Lower leg skin (tissue), 3 donors: ENCODE data around the gene CACNA1H.

Experiments used
- CTCF ChIP-seq, 3 donors: fragments of 450-650 bp; IDR thresholded peaks; one replicate each; pipeline ENCODE4 v1.5.1; 2016; ENCODE audit warnings: antibody characterized with exemption in 3 of 3, mild to moderate bottlenecking in 3 of 3, moderate library complexity in 2 of 3
- POLR2A ChIP-seq, 2 donors: fragments of 450-650 bp; IDR thresholded peaks; one replicate each; pipeline ENCODE4 v1.6.1; 2016 to 2017; ENCODE audit warnings: antibody characterized with exemption in 2 of 2, mild to moderate bottlenecking in 1 of 2, moderate library complexity in 1 of 2

GRCh38 chr16:1178295-1178910 lies 25.5 kb downstream of the CACNA1H start:
- TF ChIP-seq POLR2A (IDR thresholded peaks at IDR 0.05) (no peak), CTCF (IDR thresholded peaks at IDR 0.05) (no peak)
